ENCODE results near the gene ANTXR2. TPM values are rescaled to one million over a fixed set of nuclear protein-coding genes. Genes with fewer than 3 reads are reported as not detected.
A peak's percentile ranks its signal among the peaks of the same experiment; 100 is the strongest.

The ANTXR2 gene
- total and polyA plus RNA-seq, 9 of the 15 experiments (the other 6 are each of a cell fraction or from before 2014, with no cell fraction given), result 10.1 to 83.8 (median 60.3) TPM

DNA sequence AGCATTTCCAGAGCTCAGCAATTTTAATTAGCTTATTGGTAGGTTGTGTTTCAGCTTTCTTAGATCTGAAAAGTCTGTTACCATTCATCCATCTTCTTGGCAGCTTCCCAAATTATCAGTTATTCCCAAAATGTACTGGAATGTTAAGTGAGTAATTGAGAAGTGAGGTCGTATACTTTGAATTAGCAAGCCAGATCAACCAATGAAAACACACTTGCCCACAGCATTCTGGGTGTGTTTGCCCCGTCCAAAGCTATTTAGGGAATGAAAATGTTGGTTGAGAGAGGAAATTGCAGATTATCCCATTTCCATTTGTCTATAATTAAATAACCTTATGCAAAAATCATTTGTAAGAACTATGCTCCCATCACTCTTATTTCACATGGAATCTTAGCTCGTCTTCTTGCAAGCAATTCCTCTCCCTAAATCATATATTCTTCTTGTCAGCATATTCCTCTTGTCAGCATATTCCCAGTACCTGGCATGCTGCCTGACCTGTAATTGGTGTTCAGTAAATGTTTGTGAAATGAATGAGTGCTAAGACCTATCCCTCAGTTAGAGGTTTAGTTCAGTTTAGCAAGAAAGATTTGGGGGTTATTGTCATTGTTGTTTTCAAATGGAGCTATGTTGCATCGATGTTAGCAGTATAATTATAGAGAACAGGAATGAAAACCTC, 23.3 kb upstream of the ANTXR2 start:
- Histone ChIP-seq H3K79me2 (ENCODE audit: control insufficient read depth, insufficient read depth, low read length) (no peaks in the 10 kb centered on the region), H2AFZ (ENCODE audit: low read depth, low read length) (peak overlapping the region; percentile 79), H3K9ac (ENCODE audit: insufficient read depth in 1 of 2, low read depth in 2 of 2, low read length in 2 of 2) (no peak overlapping the region), H3K4me2 (ENCODE audit: insufficient read depth, low read length) (no peak overlapping the region; the same call in 1 of the 2 replicates), H3K27me3 (ENCODE audit: control insufficient read depth in 2 of 2, insufficient read depth in 2 of 2, low read length in 2 of 2) (no peaks in the 10 kb centered on the region), H4K20me1 (replicated peaks; ENCODE audit: control insufficient read depth, insufficient read depth, low read length) (no peaks in the 10 kb centered on the region), H3K4me1 (replicated peaks in 1 of 2; ENCODE audit: control insufficient read depth in 2 of 2, insufficient read depth in 2 of 2, low read length in 2 of 2) (peaks cover 0 to 20% of the 10 kb centered on the region in 2 experiments; a peak in 4 of 5 replicates), H3K36me3 (ENCODE audit: control insufficient read depth, insufficient read depth, low read length) (no peaks in the 10 kb centered on the region), H3K4me3 (no peak overlapping the region), H3K27ac (ENCODE audit: extremely low read depth, low read depth, low read length) (peak overlapping the region; percentile 29; the same call in 1 of the 3 replicates), H3K9me3 (replicated peaks; ENCODE audit: control insufficient read depth, insufficient read depth, low read depth, low read length) (no peaks in the 10 kb centered on the region), H3K9me1 (ENCODE audit: control insufficient read depth, insufficient read depth, low read length) (no peaks in the 10 kb centered on the region)
- FAIRE-seq (no peak), ATAC-seq (no peak; the same call in 2 of the 3 replicates), DNase-seq (ENCODE audit: extremely low read depth in 1 of 4, low spot score in 3 of 4) (no peak)
- ChIA-PET CTCF (ENCODE audit: low intra/inter-chr PET ratio) (no interaction called here), POLR2A (interaction anchor here (1.0 kb wide), 1 partner anchor 17 kb away, joined by 3 read pairs; no protein-coding TSS in a partner anchor)
- WGBS (ENCODE audit: insufficient coverage, low coverage, missing lambda C conversion rate), result 41% methylated on average over 4 of the region's 4 CpGs
- TF ChIP-seq ZNF764 (CRISPR knock-in tag; IDR thresholded peaks at IDR 0.05; ENCODE audit: low read depth), result no peak
- TF ChIP-seq ZNF174 (CRISPR knock-in tag; IDR thresholded peaks at IDR 0.05), result no peak
- peak; percentile 93 for TF ChIP-seq ZNF316 (IDR thresholded peaks at IDR 0.05)
- peak; percentile 74 for TF ChIP-seq MAFG (tag; conservative IDR thresholded peaks at IDR 0.05)
- TF ChIP-seq NFIC (IDR thresholded peaks at IDR 0.05), result peak; percentile 47
- TF ChIP-seq MAFK (IDR thresholded peaks at IDR 0.05; ENCODE audit: low read length), result peak; percentile 53; the same call in 1 of the 2 replicates
- no peak for TF ChIP-seq ZNF699 (CRISPR knock-in tag; IDR thresholded peaks at IDR 0.05; ENCODE audit: insufficient replicate concordance)
- no peak for TF ChIP-seq TFAM (CRISPR knock-in tag; conservative IDR thresholded peaks at IDR 0.05)
- TF ChIP-seq MAFF (IDR thresholded peaks at IDR 0.05; ENCODE audit: low read length), result peak; percentile 64
- no peak for TF ChIP-seq NBN (IDR thresholded peaks at IDR 0.05; ENCODE audit: low read depth)
- TF ChIP-seq C11orf30 (IDR thresholded peaks at IDR 0.05; ENCODE audit: low read depth), result peak; percentile 86
- no TSS peak for BruUV-seq (replicated peaks)
- in situ Hi-C loops (cut with MboI), result no loop called here
- intact Hi-C loops (cut with micrococcal nuclease), result no loop called here

All from K562 (cell line).